Ramos (cell line): Measurements from ENCODE around the gene AGRN.
"Not testable (repeated sequence)": the region's sequence is repeated elsewhere in the genome, so short reads cannot be mapped to it uniquely, and the experiment has no call there.

Experiments used
- in situ Hi-C: fragments of 300-500 bp; cut with MboI; formaldehyde crosslinking; loops from one replicate; pipeline ENCODE4 v1.14.3; 2022; ENCODE audit warnings: low sequenced_read_pairs; ENCODE audit not compliant: unreplicated experiment

The AGRN gene

DNA sequence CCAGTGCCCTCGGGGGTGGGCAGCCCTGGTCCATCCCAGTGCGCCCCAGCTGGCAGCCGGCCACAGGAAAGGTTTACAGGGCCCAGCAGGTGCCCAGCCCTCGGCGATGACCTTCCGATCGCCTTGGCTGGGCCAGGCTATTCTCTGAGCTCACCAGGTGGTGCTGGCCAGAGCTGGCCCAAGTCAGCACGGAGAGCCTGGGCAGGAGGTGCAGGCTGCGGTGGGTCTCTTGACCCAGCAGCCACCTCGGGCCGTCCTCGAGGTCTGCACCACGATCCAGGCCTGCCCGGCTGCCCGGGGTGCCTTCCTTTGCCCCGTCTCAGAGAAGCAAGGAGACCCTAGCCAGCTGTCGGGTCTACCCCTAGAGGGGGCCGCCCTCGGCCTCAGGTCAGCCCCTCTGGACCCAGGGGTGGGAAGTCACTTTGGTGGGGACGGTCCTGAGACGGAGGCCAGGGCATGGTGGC is 38.4 kb upstream of the AGRN start:
- in situ Hi-C loops: no loop called here

DNA sequence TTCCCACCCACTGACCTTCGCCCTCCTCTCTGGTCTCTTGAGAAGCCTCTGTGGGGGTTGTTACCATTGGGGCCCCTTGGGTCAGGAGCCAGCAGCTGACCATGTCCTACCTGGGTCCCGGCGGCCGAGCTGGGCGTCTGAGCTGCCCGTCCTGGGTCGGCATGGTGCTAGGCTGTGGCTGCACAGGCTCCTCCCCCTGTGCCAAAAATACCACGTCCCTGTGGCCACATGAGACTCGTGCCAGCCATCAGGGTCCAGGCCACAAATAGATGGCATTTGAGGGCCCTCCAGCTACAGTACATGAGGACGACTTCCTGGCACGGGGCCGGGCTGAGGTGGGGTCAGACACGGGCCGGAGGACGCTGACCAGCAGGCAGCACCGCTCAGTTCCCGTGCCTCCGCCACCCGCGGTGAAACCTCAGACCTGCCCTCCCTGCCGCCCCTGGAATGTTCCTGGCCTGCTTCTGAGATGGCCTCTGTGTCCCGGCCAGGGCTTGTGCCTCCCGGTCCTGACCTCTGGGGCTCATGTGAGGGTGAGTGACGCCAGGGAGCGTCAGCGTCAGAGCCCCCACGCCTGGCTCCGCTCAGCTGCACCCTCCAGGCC is 37.9 kb upstream of the AGRN start, which contains the start of gene PERM1:
Gene PERM1 (minus strand): TSS at position 139 of the 604 bp plus-strand sequence. CDS start 1,064 bp downstream, outside the sequence.
- in situ Hi-C loops: no loop called here

DNA sequence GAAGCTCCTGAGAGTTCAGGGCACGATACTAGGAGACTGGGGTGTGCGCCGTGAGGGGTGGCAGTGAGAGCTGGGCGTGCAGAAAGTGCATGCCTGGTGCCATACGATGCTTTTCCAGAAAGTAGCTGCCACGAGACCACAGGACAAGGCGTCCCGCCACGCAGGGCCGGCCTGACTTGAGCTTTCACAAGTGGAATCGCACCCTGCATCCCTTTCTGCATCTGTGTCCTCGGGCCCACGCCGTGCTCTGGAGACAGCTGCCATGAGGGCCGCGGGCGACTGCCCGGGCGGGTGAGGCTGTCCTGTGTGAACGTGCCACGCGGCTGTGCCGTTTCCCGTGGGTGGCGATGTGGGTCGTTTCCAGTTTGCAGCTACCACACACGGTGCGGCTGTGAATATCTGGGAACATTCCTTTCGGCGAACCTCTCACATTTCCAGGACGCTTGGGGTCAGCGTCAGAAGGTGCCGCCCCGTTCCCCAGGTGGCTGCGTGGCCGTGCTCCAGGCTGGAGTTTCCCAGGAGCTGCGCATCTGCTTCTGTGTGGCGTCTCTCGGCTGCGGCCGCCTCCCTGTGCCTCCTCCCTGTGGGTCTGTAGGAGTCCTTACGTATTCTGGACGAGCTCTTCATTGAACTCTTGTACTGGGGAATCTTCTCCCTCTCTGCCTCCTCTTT is 37.0 kb upstream of the AGRN start:
- in situ Hi-C loops: no loop called here

DNA sequence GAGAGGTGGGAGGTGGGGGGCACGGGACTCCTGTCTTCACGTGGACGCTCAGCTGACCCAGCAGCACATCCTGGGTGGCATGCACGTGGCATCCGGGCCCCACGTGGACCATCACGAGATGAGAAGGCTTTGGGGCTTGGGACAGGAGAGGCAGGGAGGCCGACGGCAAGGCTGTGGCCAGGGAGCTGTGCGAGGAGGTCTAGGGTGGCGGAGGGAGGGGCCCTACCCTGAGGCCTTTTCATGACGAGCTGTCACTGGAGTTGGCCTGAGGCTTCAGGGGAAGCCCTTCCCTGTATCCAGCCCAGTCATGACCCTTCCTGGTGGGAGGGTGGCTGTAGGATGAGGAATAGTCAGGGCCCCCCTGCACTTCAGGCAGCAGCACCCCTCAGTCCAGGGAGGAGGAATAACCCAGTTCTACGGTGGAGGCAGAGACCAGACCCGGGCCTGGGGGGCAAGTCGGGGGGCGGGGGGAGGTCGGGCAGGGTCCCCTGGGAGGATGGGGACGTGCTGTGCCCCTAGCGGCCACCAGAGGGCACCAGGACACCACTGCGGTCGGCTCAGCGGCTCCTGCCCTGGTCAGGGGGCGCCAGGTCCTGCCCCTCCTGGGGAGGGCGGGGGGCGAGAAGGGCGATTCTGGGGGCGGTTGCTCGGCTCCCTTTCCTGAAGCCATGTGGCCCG is 36.0 kb upstream of the AGRN start:
- in situ Hi-C loops: no loop called here

DNA sequence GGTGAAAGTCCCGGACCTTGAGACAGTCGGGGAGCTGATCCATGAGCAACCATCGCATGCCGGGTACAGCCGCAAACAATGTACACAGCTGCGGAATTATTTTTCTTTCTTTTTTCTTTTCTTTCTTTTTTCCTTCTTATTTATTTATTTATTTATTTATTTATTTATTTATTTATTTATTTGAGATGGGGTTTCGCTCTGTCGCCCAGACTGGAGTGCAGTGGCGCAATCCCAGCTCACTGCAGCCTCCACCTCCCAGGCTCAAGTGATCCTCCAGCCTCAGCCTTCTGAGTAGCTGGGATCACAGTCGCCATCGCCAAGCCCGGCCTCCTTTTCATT is 35.5 kb upstream of the AGRN start:
- in situ Hi-C loops: no loop called here

DNA sequence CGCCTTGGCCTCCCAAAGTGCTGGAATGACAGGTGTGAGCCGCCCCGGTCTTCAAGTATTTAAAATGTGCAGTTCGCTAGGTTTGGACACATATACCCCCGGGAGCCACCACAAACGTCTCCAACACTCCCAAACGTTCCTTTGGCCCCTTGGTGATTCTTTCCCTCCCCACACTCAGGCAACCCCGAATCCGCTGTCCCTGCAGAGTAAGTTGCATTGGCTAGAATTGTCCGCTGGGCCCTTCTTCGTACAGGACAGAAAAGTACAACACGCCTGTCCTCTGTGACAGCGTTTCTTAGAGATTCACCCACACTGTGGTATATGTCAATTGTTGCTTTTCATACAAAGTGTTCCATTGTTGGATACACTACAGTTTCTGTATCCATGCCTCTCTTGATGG is 34.8 kb upstream of the AGRN start:
- in situ Hi-C loops: no loop called here

DNA sequence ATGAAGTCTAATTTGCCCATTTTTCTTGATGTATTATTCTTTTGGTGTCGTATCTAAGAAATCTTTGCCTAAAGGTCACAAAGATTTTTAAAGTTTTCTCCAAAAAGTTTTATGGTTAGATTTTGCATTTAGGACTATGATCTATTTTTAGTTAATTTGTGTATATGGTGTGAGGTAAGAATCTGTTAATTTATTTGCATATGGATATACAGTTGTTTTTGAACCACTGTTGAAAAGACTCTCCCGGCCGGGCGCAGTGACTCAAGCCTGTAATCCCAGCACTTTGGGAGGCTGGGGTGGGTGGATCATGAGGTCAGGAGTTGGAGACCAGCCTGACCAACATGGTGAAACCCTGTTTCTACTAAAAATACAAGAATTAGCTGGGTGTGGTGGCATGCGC is 31.9 kb upstream of the AGRN start:
- in situ Hi-C loops: not testable (repeated sequence)

DNA sequence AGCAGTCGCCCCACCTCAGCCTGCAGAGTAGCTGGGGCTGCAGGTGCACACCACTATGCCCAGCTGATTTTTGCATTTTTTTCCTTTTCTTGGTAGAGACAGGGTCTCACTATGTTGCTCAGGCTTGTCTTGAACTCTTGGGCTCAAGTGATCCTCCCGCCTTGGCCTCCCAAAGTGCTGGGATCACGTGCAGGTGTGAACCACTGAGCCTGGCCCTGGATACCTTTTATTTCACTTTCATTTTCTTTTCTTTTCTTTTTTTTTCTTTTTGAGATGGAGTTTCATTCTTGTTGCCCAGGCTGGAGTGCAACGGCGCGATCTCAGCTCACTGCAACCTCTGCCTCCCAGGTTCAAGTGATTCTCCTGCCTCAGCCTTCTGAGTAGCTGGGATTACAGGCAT is 28.6 kb upstream of the AGRN start:
- in situ Hi-C loops: not testable (repeated sequence)

DNA sequence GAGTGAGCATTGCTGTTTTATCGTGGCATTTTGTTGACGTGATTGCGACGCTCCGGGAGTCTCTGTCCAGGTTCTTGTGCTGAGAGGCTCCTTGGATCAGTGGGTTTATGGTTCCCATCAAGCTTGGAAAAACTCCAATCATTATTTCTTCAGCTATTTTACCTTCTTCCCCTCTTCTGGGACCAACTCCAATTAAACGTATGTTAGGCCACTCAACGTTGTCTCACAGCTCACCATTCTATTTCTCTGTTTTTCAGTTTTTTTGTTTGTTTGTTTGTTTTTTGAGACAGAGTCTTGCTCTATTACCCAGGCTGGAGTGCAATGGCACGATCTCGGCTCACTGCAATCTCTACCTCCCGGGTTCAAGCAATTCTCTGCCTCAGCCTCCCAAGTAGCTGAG is 28.0 kb upstream of the AGRN start:
- in situ Hi-C loops: no loop called here

DNA sequence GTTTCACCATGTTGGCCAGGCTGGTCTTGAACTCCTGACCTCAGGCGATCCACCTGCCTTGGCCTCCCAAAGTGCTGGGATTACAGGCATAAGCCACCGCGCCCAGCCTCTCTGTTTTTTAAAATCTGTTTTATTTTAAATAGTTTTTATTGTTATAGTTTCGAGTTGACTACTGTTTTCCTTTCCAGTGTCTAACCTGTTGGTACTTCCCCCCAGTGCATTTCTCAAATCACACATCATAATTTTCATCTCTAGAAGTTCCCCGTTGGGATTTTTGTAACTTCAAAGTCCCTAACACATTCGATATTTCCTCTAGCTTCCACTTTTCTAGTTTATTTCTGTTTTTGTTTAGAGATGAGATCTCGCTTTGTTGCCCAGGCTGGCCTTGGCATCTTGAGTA is 27.6 kb upstream of the AGRN start:
- in situ Hi-C loops: no loop called here

DNA sequence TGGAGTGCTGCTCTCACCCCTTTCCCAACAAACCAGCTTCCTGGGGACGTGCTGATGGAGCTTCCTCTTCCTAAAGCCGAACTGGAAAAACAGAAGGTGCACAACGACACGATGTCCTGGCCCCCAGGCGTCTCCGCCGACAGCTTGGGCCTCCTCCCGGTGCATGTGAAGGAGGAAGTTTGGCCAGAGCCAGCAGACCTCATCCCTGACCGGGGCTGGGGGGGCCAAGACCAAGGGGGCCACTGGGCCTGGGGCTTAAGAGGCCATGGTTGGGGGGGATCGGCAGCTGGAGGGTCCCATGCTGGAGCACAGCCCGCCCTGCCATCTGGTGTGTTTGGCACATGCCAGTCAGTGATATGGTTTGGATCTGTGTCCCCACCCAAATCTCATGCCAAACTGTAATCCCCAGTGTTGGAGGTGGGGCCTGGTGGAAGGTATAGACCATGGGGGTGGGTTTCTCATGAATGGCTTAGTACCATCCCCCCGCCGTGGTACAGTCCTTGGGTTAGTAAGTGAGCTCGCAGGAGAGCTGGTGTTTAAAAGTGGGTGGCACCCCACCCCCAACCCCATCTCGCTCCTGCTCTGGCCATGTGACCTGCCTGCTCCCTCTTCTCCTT is 26.4 kb upstream of the AGRN start:
- in situ Hi-C loops: no loop called here

DNA sequence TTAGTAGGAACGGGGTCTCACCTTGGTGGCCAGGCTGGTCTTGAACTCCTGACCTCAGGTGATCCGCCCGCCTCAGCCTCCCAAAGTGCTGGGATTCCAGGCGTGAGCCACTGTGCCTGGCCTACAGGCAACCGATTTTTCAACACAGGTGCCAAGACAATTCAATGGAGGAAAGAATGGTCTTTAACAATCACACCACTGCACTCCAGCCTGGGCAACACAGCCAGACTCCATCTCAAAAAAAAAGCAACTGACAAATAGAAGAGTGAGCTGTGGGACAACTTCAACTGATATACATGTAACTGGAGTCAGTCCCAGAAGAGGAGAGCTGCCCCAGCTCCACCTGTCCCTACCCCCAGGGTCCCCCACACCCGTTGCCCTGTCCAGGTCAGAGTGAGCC is 25.4 kb upstream of the AGRN start:
- in situ Hi-C loops: not testable (repeated sequence)

DNA sequence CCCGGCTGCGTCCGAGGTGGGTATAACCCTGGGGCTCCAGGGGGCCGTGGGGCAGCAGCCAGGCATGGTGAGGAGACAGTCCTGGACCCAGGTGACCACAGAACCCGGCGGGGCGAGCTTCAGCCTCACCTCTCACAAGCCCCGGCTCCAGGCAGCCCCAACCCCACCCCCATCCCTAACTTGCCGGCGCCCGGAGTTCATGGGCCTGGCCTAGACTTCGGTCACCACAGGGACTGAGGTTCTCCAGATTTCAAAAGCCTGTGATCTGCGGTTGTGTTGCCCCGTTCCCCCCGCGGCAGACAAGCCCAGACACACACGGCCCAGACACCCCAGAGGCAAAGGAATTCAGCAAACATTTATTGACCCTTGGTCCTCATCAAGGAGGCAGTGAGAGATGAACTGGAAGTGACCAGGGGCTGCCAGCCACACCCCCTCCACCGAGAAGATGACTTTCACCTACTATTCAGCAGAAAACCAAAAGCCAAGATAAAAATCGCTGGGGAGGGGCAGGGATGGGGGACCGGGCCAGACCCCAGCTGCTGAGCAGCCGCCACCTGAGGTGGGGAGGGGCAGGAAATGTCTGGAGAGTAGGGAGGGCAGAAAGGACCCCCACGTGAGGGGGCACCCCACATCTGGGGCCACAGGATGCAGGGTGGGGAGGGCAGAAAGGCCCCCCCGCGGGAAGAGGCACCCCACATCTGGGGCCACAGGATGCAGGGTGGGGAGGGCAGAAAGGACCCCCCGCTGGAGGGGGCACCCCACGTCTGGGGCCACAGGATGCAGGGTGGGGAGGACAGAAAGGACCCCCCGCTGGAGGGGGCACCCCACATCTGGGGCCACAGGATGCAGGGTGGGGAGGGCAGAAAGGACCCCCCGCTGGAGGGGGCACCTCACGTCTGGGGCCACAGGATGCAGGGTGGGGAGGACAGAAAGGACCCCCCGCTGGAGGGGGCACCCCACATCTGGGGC is 24.0 kb upstream of the AGRN start:
- in situ Hi-C loops: no loop called here

DNA sequence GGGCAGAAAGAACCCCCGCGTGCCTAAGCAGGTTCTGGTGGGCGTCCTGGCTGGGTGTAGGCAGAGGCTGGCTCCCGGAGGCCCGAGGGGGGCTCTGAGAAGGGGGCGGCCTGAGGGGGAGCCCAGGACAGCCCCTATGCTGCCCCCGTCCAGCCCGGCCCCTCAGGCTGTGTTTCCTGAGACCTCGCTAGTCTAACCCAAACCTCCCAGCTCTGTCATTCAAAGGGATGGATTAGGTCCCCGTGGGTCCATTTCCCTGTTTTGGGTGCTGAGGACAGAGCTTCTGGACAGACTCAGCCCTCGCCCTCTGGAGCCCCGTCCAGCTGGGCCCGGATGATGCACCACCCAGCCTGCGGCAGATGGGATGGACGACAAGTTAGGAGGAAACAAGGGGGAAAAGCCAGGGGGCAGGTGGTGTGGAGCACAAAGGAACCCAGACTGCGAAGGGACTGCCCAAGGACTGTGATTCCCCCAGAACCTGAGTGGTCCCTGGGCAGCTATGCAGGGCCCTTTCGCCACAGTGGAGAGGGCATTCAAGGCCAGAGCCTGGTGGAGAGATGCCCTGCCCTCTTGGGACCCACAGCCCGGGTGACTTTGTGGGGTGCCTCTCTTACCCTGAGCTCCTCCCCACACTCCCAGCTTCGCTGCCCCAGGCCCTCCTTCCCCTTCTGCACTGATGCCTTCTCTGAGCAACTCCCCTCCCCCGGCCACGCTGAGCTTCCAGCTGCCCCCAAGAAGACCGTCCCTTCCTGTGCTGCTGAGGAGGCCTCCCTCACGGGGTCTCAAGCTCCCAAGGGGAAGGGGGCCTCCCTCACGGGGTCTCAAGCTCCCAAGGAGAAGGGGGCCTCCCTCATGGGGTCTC is 22.8 kb upstream of the AGRN start:
- in situ Hi-C loops: no loop called here

DNA sequence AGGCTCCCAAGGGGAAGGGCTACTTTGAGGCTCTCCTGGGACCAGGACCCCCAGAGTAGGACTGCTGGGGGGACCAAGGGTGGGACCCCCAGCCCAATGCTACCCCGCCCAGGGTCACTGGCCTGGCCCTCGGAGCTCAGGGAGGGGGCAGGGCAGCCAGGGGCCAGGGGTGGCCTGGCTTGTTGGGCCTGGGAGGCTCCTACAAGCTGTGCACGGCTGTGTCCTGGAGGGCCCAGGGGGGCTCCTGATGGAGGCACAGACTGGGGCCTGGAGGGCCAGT is 22.3 kb upstream of the AGRN start:
- in situ Hi-C loops: no loop called here

DNA sequence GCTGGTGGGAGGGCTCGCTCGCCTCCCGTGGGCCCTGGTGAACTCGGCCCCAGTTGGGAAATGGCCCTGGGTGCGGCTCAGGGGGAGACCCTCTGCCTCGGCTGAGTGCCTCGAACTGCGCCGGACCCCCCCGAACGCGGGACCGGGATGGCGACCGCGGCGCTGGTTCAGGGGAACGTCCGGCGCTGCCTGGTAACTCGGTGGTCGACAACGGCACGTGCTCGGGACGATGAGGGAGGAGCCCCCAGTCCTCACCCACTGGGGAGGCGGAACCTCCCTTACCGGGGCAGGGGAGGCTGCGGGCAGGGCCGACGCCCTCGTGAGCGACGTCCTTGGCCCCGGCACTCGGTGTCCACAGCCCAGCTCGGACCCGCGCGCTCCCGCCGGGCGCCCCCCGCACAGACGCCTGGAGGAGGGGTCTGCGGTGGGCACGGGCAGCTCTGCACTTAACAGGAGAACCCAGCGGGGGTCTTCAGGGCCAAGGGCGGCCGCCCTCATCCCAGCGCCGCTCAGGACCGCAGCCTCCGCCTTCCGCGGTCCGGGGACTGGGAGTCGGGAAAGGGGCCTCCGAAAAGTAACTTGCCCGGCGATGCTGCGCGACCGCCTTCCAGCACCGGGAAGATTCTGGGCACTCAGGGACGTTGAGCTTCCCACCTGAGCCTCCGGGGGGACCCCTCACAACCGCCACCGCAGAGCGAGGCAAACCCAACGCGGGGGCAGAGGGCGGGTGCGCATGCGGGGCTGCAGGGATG is 21.8 kb upstream of the AGRN start:
- in situ Hi-C loops: no loop called here

DNA sequence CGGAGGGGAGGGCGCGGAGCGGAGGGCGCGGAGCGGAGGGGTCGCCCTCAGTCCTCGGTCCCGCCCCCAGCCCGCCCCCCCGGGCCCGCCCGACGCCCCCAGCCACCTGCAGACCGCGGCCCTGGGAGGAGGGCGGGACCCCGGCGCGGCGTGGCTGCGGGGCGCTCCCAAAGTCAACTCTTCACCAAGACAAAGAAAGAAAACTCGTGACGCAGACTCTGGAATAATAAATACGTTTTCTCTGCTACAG is 21.2 kb upstream of the AGRN start:
- in situ Hi-C loops: no loop called here

DNA sequence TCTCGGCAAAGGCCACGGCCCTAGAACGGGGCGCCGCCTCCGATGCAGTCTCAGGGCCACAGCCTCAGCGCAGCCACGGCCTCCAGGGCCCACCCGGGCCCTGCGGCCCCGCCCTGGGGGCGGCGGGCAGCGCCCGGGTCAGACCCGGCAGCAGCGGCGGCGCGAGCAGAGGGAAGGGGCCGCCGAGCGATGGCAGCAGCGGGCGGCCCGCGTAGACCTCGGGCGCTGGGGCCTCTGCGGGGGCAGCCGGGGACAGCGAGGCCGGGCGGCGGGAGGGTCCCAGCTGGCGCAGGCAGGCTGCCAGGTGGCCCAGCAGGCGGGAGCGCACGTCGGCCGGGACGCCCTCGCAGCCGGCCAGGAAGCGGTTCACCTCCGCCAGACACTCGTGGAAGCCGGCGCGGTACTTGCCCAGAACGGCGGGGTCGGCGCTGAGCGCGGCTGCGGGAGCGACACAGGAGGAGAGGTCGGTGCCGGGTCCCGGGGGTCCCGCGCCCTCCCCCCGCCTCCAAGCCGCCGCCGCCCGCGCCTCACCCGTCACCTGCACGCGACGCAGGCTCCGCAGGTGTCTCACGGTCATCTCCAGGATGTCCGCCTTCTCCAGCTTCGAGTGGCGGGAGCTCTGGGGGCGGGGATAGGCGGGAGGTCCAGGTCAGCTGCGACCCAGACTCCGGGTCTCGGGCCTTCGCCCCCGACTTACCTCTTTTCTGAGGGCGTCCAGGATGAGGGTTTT is 20.8 kb upstream of the AGRN start:
- in situ Hi-C loops: no loop called here
